ENCODE data around the gene MSRB1.

MSRB1 gene

DNA sequence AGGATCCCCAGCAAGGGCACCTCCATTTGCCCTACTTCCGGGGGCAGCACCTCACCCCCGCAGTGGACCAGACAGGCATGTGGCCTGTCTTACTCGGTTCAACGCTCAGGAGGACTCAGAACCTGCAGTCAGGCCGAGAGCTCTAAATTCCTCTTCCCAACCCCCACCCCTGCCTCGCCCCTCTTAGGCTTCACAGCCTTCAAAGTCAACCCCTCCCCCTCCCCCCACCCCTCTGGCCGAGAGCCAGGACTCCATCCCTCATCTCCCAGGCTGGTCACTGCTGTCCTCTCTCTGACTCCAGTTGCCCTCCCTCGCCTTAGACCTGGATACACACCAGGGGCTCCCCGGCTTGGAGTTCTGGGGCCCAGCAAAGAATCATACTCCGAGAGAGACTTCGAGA lies 16.7 kb downstream of the MSRB1 start:
- H3K4me1 ChIP-seq (ENCODE audit: control insufficient read depth, low read length): peaks cover 8% of the 10 kb centered on the region
- TF ChIP-seq EZH2phosphoT487 (IDR thresholded peaks at IDR 0.05; ENCODE audit: borderline replicate concordance, low read length) (no peak), CTCF (IDR thresholded peaks at IDR 0.05; ENCODE audit: low read depth, low read length, poor library complexity, severe bottlenecking) (no peak)
- H3K4me3 ChIP-seq (ENCODE audit: low read length): no peak overlapping the region
- H3K79me2 ChIP-seq (ENCODE audit: control insufficient read depth, low read length): no peaks in the 10 kb centered on the region
- no peak overlapping the region for H3K27ac ChIP-seq (ENCODE audit: low read depth, low read length)
- 0 out of 2 replicates have a peak, but pooled peaks cover 2% of the 10 kb centered on the region for H3K27me3 ChIP-seq (ENCODE audit: control insufficient read depth, low read length)
- H3F3A ChIP-seq (ENCODE audit: control insufficient read depth, insufficient read depth): no peaks in the 10 kb centered on the region
- H3K4me2 ChIP-seq (ENCODE audit: low read length): no peak overlapping the region
- H4K20me1 ChIP-seq (ENCODE audit: control insufficient read depth, insufficient read depth, low read depth, low read length): no peaks in the 10 kb centered on the region
- no peaks in the 10 kb centered on the region for H3K36me3 ChIP-seq (ENCODE audit: control insufficient read depth, low read length)
- no peaks in the 10 kb centered on the region for H3K9me3 ChIP-seq (ENCODE audit: control insufficient read depth, insufficient read depth, low read length)
- H3K9me2 ChIP-seq (replicated peaks; ENCODE audit: control insufficient read depth, low read length): no peaks in the 10 kb centered on the region

DNA sequence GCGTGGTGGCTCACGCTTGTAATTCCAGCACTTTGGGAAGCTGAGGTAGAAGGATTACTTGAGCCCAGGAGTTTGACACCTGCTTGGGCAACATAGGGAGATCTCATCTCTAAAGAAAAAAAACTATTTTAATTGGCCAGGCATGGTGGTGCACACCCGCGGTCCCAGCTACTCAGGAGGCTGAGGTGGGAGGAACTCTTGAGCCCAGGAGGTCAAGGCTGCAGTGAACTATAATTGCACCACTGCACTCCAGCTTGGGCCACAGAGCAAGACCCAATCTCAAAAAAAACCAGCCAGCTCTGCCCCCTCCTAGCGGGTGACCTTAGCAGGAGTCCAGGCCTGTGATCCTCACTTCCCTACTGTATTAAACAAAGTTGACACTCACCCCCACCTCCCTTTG lies 18.9 kb downstream of the MSRB1 start:
- peaks cover 2% of the 10 kb centered on the region; the same call in 1 of the 2 replicates for H3K4me1 ChIP-seq (ENCODE audit: control insufficient read depth, low read length)
- no peaks in the 10 kb centered on the region for H3F3A ChIP-seq (ENCODE audit: control insufficient read depth, insufficient read depth)
- no peak overlapping the region for H3K4me3 ChIP-seq (ENCODE audit: low read length)
- H3K36me3 ChIP-seq (ENCODE audit: control insufficient read depth, low read length): no peaks in the 10 kb centered on the region
- H3K4me2 ChIP-seq (ENCODE audit: low read length): no peak overlapping the region
- no peaks in the 10 kb centered on the region for H3K79me2 ChIP-seq (ENCODE audit: control insufficient read depth, low read length)
- H3K27ac ChIP-seq (ENCODE audit: low read depth, low read length): no peak overlapping the region
- H4K20me1 ChIP-seq (ENCODE audit: control insufficient read depth, insufficient read depth, low read depth, low read length): no peaks in the 10 kb centered on the region
- TF ChIP-seq CTCF (IDR thresholded peaks at IDR 0.05; ENCODE audit: low read depth, low read length, poor library complexity, severe bottlenecking) (no peak), EZH2phosphoT487 (IDR thresholded peaks at IDR 0.05; ENCODE audit: borderline replicate concordance, low read length) (no peak)
- no peaks in the 10 kb centered on the region for H3K9me2 ChIP-seq (replicated peaks; ENCODE audit: control insufficient read depth, low read length)
- no peaks in the 10 kb centered on the region for H3K27me3 ChIP-seq (ENCODE audit: control insufficient read depth, low read length)
- no peaks in the 10 kb centered on the region for H3K9me3 ChIP-seq (ENCODE audit: control insufficient read depth, insufficient read depth, low read length)

- no peaks in the 10 kb centered on the region for H3K9me3 ChIP-seq (ENCODE audit: control insufficient read depth, insufficient read depth, low read length)
- no peaks in the 10 kb centered on the region for H4K20me1 ChIP-seq (ENCODE audit: control insufficient read depth, insufficient read depth, low read depth, low read length)
- no peaks in the 10 kb centered on the region for H3K4me1 ChIP-seq (ENCODE audit: control insufficient read depth, low read length)
- H3F3A ChIP-seq (ENCODE audit: control insufficient read depth, insufficient read depth): no peaks in the 10 kb centered on the region
- no peaks in the 10 kb centered on the region for H3K36me3 ChIP-seq (ENCODE audit: control insufficient read depth, low read length)
- H3K27me3 ChIP-seq (ENCODE audit: control insufficient read depth, low read length): no peaks in the 10 kb centered on the region
- no peak overlapping the region for H3K4me3 ChIP-seq (ENCODE audit: low read length)
- TF ChIP-seq CTCF (IDR thresholded peaks at IDR 0.05; ENCODE audit: low read depth, low read length, poor library complexity, severe bottlenecking) (no peak), EZH2phosphoT487 (IDR thresholded peaks at IDR 0.05; ENCODE audit: borderline replicate concordance, low read length) (no peak)
- no peak overlapping the region for H3K27ac ChIP-seq (ENCODE audit: low read depth, low read length)
- no peaks in the 10 kb centered on the region for H3K79me2 ChIP-seq (ENCODE audit: control insufficient read depth, low read length)
- no peak overlapping the region for H3K4me2 ChIP-seq (ENCODE audit: low read length)
- no peaks in the 10 kb centered on the region for H3K9me2 ChIP-seq (replicated peaks; ENCODE audit: control insufficient read depth, low read length)
Measured at GRCh38 chr16:1923299-1924034, 19.5 kb downstream of the MSRB1 start.

Measured in DOHH2 (cell line).